Vagina (tissue), 2 donors: ENCODE results near the gene TNS1. TPM values are rescaled to one million over a fixed set of nuclear protein-coding genes. Genes with fewer than 3 reads are reported as not detected.
A peak's percentile ranks its signal among the peaks of the same experiment; 100 is the strongest.

Experiments used
- DNase-seq, 2 donors: peaks; one replicate each; pipeline ENCODE4 v3.0.0-alpha.2; 2017; ENCODE audit errors: extremely low spot score in 2 of 2
- H3K27ac ChIP-seq: fragments of 200-600 bp; sonication (generic); one replicate; pipeline ENCODE4 v1.5.1; 2019
- H3K27me3 ChIP-seq: fragments of 200-600 bp; sonication (generic); one replicate; pipeline ENCODE4 v1.5.1; 2019
- H3K36me3 ChIP-seq, 2 donors: fragments of 200-600 bp; sonication (generic); one replicate each; pipeline ENCODE4 v1.5.1; 2017 to 2019
- H3K4me1 ChIP-seq: fragments of 200-600 bp; sonication (generic); one replicate; pipeline ENCODE4 v1.5.1; 2019
- H3K4me3 ChIP-seq, 2 donors: fragments of 200-600 bp; sonication (generic); 1 replicate in 1 of 2; 2 replicates in 1 of 2; pipeline ENCODE4 v1.5.1; 2016 to 2019
- H3K9me3 ChIP-seq: fragments of 200-600 bp; sonication (generic); one replicate; pipeline ENCODE4 v1.5.1; 2019
- POLR2A ChIP-seq, 2 donors: fragments of 450-650 bp; IDR thresholded peaks; one replicate each; pipeline ENCODE4 v1.6.1; 2017; ENCODE audit warnings: antibody characterized with exemption in 2 of 2, mild to moderate bottlenecking in 2 of 2, moderate library complexity in 2 of 2
- POLR2AphosphoS5 ChIP-seq, 2 donors: sonication (generic); formaldehyde crosslinking; IDR thresholded peaks; one replicate each; pipeline ENCODE4 v1.9.0; 2017; ENCODE audit warnings: antibody characterized with exemption in 2 of 2, mild to moderate bottlenecking in 2 of 2, low read depth in 1 of 2; ENCODE audit not compliant: insufficient read depth in 1 of 2
- intact Hi-C: fragments of 100-400 bp; cut with DNase I; formaldehyde crosslinking; loops from one replicate; pipeline ENCODE4 v1.15.1; 2023
- total RNA-seq: library from RNA; depleted of rRNA; stranded (reverse); fragments of >200 nt; gene quantifications from one replicate; pipeline ENCODE4 v1.2.3, GENCODE V29; 2016
- TF ChIP-seq, protein P1 (sequence below), 3 experiments: fragments of 450-650 bp in 2 of 3; fragments of 200-600 bp in 1 of 3; sonication (generic) in 1 of 3; IDR thresholded peaks; one replicate each; pipeline ENCODE4 v1.5.1; 2017 to 2019; ENCODE audit warnings: antibody characterized with exemption in 3 of 3, mild to moderate bottlenecking in 2 of 3, moderate library complexity in 2 of 3

The TNS1 gene
- total RNA-seq, 1 donor from 2014 or later = 216 TPM

DNA sequence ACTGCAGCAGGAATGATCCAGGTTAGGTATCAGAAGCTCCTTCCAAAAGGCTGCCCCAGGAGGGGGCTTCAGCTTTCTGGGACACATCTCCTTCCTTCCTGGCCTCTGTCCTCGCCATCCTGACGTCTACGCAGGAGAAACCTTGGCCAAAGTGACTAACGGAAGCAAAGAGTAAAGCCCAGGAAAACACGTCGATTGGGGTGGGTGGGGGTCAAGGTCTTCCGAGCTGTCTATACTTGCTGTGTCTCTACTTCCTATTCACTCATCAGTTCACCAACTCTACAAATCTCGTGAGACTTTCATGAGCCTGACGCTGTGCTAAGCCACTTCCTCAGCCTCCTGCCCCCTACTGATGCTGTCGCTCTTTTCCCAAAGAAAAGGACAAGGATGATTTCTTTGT, 212.6 kb downstream of the TNS1 start:
- Histone ChIP-seq H3K36me3 (no peaks in the 10 kb centered on the region), H3K27ac (peak overlapping the region; percentile 28), H3K4me3 (peak overlapping the region in 1 of 2 donors; percentile 10), H3K27me3 (no peaks in the 10 kb centered on the region), H3K9me3 (no peaks in the 10 kb centered on the region), H3K4me1 (peaks cover 22% of the 10 kb centered on the region)
- intact Hi-C loops = no loop called here
- peak in 1 of 2 donors; percentile 79 for DNase-seq
- TF ChIP-seq, protein P1, sequence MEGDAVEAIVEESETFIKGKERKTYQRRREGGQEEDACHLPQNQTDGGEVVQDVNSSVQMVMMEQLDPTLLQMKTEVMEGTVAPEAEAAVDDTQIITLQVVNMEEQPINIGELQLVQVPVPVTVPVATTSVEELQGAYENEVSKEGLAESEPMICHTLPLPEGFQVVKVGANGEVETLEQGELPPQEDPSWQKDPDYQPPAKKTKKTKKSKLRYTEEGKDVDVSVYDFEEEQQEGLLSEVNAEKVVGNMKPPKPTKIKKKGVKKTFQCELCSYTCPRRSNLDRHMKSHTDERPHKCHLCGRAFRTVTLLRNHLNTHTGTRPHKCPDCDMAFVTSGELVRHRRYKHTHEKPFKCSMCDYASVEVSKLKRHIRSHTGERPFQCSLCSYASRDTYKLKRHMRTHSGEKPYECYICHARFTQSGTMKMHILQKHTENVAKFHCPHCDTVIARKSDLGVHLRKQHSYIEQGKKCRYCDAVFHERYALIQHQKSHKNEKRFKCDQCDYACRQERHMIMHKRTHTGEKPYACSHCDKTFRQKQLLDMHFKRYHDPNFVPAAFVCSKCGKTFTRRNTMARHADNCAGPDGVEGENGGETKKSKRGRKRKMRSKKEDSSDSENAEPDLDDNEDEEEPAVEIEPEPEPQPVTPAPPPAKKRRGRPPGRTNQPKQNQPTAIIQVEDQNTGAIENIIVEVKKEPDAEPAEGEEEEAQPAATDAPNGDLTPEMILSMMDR (IDR thresholded peaks at IDR 0.05) = no peak
- TF ChIP-seq POLR2AphosphoS5 (IDR thresholded peaks at IDR 0.05; ENCODE audit: insufficient read depth in 1 of 2, low read depth in 1 of 2) = no peak

DNA sequence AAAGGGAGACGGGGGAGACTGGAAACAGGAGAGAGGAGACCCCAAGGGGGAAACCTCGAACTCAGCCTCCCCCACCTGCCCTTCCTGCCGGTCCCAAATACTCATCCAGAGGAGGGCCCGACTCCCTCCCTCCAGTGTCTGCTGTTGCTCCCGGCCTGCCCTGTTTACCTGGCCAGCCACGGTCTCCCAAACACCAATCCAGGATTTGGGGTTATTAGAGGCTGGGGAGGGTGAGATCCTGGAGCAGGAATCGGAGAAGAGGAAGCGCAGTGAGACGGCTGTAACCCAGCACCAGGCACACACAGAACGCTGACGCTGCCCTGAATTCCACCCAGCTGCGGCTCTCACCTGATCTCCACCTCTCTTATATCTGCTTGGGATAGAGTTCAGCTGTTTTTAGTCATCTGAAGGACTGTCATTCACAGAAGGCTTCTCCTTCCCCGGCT, 213.0 kb downstream of the TNS1 start:
- peaks cover 22% of the 10 kb centered on the region for H3K4me1 ChIP-seq
- H3K4me3 ChIP-seq = peak overlapping the region; percentile 10 to 16
- intact Hi-C loops = loop anchor here (5.0 kb wide), 3 partner anchors 98 to 243 kb away; no protein-coding TSS in a partner anchor
- H3K9me3 ChIP-seq = no peaks in the 10 kb centered on the region
- peak overlapping the region; percentile 28 for H3K27ac ChIP-seq
- TF ChIP-seq POLR2A (IDR thresholded peaks at IDR 0.05) = no peak
- no peak for TF ChIP-seq POLR2AphosphoS5 (IDR thresholded peaks at IDR 0.05; ENCODE audit: insufficient read depth in 1 of 2, low read depth in 1 of 2)
- TF ChIP-seq, protein P1 (IDR thresholded peaks at IDR 0.05) = no peak
- peak; percentile 81 to 94 for DNase-seq
- H3K36me3 ChIP-seq = no peaks in the 10 kb centered on the region
- H3K27me3 ChIP-seq = no peaks in the 10 kb centered on the region

DNA sequence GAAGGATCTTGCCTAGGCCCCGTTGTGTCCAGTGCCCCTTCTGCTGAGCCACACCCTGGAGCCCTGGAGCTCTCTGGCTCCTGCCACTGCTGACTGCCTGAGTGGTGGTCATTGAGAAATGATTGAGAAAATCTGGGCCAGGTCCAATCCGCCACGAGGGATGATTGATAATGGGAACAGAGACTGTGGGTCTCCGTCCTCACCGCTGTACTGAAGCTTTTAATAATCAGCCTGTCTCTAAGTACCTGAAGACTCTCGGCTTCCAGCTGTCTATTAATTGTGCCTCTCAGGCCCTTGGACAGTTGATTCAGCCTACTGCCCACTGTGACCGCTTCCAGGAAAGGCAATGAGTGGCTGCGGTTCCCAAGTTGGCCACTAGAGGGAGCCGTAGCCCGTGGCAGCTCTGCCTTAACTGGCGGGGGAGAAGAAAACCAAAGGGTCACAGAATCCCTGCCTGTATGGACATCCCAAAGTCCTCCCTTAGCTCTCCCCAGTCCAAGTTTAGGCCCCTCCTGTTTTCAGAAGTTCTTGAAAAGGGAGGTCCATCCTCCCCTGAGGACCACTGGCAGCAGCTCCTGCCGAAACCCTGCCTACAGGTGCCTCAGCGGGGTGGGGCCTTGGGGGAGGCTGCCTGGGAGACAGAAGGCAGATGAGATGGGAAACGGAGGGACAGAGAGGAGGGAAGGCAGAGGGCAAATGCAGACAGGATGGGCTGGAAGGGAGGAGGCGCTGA, 213.6 kb downstream of the TNS1 start:
- Histone ChIP-seq H3K27me3 (no peaks in the 10 kb centered on the region), H3K4me1 (peaks cover 19% of the 10 kb centered on the region), H3K36me3 (no peaks in the 10 kb centered on the region), H3K27ac (peak overlapping the region; percentile 28), H3K9me3 (no peaks in the 10 kb centered on the region), H3K4me3 (peak overlapping the region; percentile 10 to 16)
- peak; percentile 85 to 86 for DNase-seq
- no peak for TF ChIP-seq POLR2AphosphoS5 (IDR thresholded peaks at IDR 0.05; ENCODE audit: insufficient read depth in 1 of 2, low read depth in 1 of 2)
- TF ChIP-seq, protein P1 (IDR thresholded peaks at IDR 0.05) = peak; percentile 94 to 99 (median 98)
- no peak for TF ChIP-seq POLR2A (IDR thresholded peaks at IDR 0.05)
- intact Hi-C loops = loop anchor here (5.0 kb wide), 3 partner anchors 98 to 243 kb away; no protein-coding TSS in a partner anchor

DNA sequence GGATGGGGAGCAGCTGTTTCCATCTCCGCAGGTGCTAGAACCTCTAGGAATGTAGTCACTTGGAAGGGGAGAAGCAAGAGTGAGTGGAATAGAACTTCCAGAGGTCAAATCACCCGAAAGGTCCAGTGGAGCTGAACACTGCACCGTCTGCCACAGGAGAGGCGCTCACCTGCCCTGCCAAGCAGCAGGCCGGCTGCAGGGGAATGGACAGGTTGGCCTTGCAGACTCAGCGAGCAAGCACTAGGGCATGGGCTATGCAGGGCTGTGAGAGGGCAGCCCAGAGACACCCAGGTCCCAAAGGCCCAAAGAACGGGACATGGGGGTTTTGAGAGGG, 214.2 kb downstream of the TNS1 start:
- H3K4me3 ChIP-seq = no peak overlapping the region
- H3K4me1 ChIP-seq = peaks cover 13% of the 10 kb centered on the region
- no peaks in the 10 kb centered on the region for H3K9me3 ChIP-seq
- peak in 1 of 2 donors; percentile 67 for DNase-seq
- TF ChIP-seq, protein P1 (IDR thresholded peaks at IDR 0.05) = no peak
- TF ChIP-seq POLR2AphosphoS5 (IDR thresholded peaks at IDR 0.05; ENCODE audit: insufficient read depth in 1 of 2, low read depth in 1 of 2) (no peak), POLR2A (IDR thresholded peaks at IDR 0.05) (no peak)
- H3K27ac ChIP-seq = no peak overlapping the region
- no peaks in the 10 kb centered on the region for H3K36me3 ChIP-seq
- intact Hi-C loops = loop anchor here (5.0 kb wide), 3 partner anchors 99 to 244 kb away; no protein-coding TSS in a partner anchor
- H3K27me3 ChIP-seq = no peaks in the 10 kb centered on the region
